T-helper 2 cell treated with Interferon-gamma antibody and Interleukin-4, amounts not matched to agents 5 μg/mL and 100 μg/mL, for 36 hours (primary cell): Measurements from ENCODE around the gene SLC26A11.
A peak's percentile ranks its signal among the peaks of the same experiment; 100 is the strongest.
"Not testable (repeated sequence)": the region's sequence is repeated elsewhere in the genome, so short reads cannot be mapped to it uniquely, and the experiment has no call there.

Experiments used
- DNase-seq: peaks from one replicate; pipeline ENCODE4 v3.0.0; 2021; ENCODE audit warnings: low spot score
- H3K27ac Mint-ChIP-seq: one replicate; pipeline ENCODE4 v1.8.0; 2021; ENCODE audit warnings: mild to moderate bottlenecking, mixed read lengths
- H3K27me3 Mint-ChIP-seq: one replicate; pipeline ENCODE4 v1.8.0; 2021; ENCODE audit warnings: low read depth, mixed read lengths
- H3K36me3 Mint-ChIP-seq: one replicate; pipeline ENCODE4 v1.8.0; 2021; ENCODE audit warnings: low read depth, mixed read lengths
- H3K4me1 Mint-ChIP-seq: one replicate; pipeline ENCODE4 v1.8.0; 2021; ENCODE audit warnings: low read depth, mixed read lengths
- H3K4me3 Mint-ChIP-seq: one replicate; pipeline ENCODE4 v1.8.0; 2022; ENCODE audit warnings: mild to moderate bottlenecking, moderate library complexity, mixed read lengths
- H3K9me3 Mint-ChIP-seq: one replicate; pipeline ENCODE4 v1.8.0; 2021; ENCODE audit warnings: mixed read lengths

SLC26A11 gene

DNA sequence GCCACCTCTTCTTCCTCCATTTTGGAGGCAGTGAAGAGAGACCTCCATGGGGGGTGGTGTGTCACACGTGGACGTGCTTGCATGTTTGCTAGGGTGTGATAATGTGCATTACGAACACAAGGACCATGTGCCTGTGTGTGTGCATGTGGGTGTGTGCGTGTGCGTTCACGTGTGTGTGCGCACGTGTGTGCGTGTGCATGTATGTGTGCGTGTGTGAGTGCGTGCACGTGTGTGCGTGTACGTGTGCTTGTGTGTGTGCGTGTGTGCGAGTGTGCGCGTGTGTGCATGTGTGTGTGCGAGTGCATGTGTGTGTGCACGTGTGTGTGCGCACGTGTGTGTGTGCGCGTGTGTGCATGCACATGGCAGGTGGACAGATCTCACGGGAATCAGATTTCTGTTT is 69.9 kb downstream of the SLC26A11 start:
- Mint-ChIP-seq H3K9me3 (no peaks in the 10 kb centered on the region), H3K4me1 (peaks cover 4% of the 10 kb centered on the region), H3K4me3 (no peak overlapping the region), H3K36me3 (peaks cover 65% of the 10 kb centered on the region), H3K27ac (no peak overlapping the region), H3K27me3 (no peaks in the 10 kb centered on the region)
- no peak for DNase-seq

- no peak overlapping the region for H3K27ac Mint-ChIP-seq
- no peak for DNase-seq
- H3K9me3 Mint-ChIP-seq = no peaks in the 10 kb centered on the region
- H3K4me1 Mint-ChIP-seq = peaks cover 4% of the 10 kb centered on the region
- H3K36me3 Mint-ChIP-seq = peaks cover 71% of the 10 kb centered on the region
- no peaks in the 10 kb centered on the region for H3K27me3 Mint-ChIP-seq
- H3K4me3 Mint-ChIP-seq = no peak overlapping the region
These were observed 71.0 kb downstream of the SLC26A11 start for GRCh38 chr17:80291260-80291659.

DNA sequence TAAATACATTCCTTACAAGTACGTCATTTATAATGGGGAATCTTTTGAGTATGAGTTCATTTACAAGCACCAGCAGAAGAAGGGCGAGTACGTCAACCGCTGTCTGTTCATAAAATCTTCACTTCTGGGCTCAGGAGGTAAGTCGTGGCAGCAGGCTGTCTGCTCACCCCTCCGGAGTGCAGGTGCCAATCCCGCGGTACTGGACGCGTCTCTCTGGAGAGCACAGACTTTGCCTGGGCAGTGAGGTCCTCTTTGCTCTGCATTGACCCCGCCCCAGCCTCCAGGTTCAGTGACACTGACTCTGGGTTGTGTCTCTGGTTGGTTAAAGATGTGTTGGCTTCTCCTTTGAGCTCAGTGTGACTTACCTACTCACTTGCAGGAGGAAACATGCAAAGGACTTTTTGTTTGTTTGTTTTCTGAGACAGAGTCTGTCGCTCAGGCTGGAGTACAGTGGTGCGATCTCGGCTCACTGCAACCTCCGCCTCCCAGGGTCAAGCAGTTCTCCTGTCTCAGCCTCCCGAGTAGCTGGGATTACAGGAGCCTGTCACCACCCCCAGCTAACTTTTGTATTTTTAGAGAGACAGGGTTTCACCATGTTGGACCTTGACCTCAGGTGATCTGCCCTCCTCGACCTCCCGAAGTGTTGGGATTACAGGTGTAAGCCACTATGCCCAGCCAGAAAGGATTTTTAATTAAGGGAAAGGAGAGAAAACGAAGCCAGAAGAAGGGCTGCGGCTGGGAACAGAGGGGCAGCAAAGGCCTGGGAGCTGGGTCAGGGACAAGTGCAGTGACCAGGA is 71.7 kb downstream of the SLC26A11 start:
- peaks cover 3% of the 10 kb centered on the region for H3K4me1 Mint-ChIP-seq
- H3K36me3 Mint-ChIP-seq = peaks cover 77% of the 10 kb centered on the region
- DNase-seq = no peak
- no peak overlapping the region for H3K27ac Mint-ChIP-seq
- H3K9me3 Mint-ChIP-seq = no peaks in the 10 kb centered on the region
- no peaks in the 10 kb centered on the region for H3K27me3 Mint-ChIP-seq
- H3K4me3 Mint-ChIP-seq = no peak overlapping the region

DNA sequence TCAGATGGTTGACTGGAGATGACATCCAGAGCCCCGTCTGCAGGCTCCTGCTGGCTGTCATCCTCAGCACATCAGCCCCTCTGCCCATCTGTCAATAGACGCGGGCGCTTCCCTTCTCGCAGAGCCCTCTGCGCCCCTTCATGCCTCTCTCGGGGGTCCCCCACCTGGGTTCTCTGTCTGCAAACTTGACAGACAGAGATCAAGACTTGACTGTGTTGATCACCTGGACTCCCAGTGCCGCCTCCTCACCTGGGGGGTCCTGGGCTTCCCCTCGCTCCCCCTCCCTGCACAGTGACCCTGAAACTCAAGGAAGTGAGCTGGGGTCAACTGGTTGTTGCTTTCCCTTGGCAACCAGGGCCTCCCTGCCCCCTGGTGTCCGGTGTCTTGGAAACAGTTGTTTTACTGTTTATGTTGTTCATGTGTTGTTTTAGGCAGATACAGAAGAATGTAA is 72.3 kb downstream of the SLC26A11 start:
- no peaks in the 10 kb centered on the region for H3K9me3 Mint-ChIP-seq
- H3K27ac Mint-ChIP-seq = no peak overlapping the region
- no peak for DNase-seq
- peaks cover 74% of the 10 kb centered on the region for H3K36me3 Mint-ChIP-seq
- H3K4me3 Mint-ChIP-seq = no peak overlapping the region
- peaks cover under 1% of the 10 kb centered on the region for H3K4me1 Mint-ChIP-seq
- no peaks in the 10 kb centered on the region for H3K27me3 Mint-ChIP-seq

DNA sequence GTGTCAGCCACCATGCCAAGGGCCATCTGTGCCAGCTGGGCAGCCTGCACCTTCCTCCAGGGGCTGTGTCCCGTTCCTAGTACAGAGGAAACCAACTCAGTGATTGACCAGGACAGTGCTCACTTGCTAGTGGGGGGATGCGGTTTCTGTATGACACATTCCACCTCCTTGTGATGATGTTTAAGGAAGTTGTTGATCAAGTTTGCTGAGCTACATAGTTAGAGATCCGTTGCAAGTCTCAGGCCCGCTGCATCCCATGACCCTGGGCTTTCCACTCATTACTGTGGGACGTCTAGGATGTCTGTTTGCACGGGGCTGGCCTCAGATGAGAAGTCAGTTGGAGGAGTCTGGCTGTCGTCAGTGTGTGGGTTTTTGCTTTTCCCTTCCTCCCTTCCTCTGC is 74.0 kb downstream of the SLC26A11 start:
- Mint-ChIP-seq H3K9me3 (no peaks in the 10 kb centered on the region), H3K27me3 (no peaks in the 10 kb centered on the region), H3K4me1 (no peaks in the 10 kb centered on the region), H3K4me3 (no peak overlapping the region), H3K27ac (no peak overlapping the region), H3K36me3 (peaks cover 77% of the 10 kb centered on the region)
- no peak for DNase-seq

DNA sequence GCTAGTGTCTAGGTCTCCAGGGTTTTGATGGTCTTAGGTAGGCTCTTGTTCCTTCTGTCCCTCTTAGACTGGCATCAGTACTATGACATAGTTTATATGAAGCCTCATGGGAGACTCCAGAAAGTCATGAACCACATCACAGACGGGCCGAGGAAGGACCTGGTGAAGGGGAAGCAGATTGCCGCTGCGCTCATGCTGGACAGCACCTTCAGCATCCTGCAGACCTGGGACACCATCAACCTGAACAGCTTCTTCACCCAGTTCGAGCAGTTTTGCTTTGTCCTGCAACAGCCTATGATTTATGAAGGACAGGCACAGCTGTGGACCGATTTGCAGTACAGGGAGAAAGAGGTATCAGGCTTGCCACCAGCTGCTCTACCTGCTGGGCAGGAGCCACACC is 74.4 kb downstream of the SLC26A11 start:
- Mint-ChIP-seq H3K4me3 (no peak overlapping the region), H3K4me1 (no peaks in the 10 kb centered on the region), H3K27me3 (no peaks in the 10 kb centered on the region), H3K9me3 (no peaks in the 10 kb centered on the region), H3K27ac (no peak overlapping the region), H3K36me3 (peaks cover 76% of the 10 kb centered on the region)
- DNase-seq = no peak

DNA sequence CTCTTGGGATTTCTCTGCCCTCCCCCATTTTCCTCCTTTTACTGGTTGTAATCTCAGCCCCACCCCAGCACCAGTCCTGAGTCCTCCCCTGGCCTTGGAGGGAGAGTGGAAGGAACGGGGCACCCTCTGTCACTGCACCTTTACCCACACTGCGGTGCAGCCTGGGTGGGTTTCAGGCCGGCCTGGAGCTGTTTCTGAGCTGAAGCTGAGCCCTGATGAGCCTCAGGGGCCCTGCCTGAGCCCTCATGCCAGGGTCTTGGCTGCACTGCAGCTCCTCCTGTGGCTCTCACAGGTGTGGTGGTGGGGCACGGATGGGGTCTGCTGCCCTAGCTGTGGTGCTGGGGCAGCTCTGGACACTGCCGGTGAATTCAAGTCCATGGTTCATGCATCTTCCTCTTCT is 74.9 kb downstream of the SLC26A11 start:
- Mint-ChIP-seq H3K4me3 (no peak overlapping the region), H3K9me3 (no peaks in the 10 kb centered on the region), H3K4me1 (no peaks in the 10 kb centered on the region), H3K27me3 (no peaks in the 10 kb centered on the region), H3K36me3 (peaks cover 76% of the 10 kb centered on the region), H3K27ac (peak overlapping the region; percentile 26)
- no peak for DNase-seq

- H3K9me3 Mint-ChIP-seq = no peaks in the 10 kb centered on the region
- DNase-seq = no peak
- H3K4me3 Mint-ChIP-seq = no peak overlapping the region
- no peaks in the 10 kb centered on the region for H3K27me3 Mint-ChIP-seq
- peaks cover 76% of the 10 kb centered on the region for H3K36me3 Mint-ChIP-seq
- peak overlapping the region; percentile 26 for H3K27ac Mint-ChIP-seq
- H3K4me1 Mint-ChIP-seq = no peaks in the 10 kb centered on the region
These were observed 75.3 kb downstream of the SLC26A11 start for GRCh38 chr17:80295559-80295958.

- no peaks in the 10 kb centered on the region for H3K27me3 Mint-ChIP-seq
- no peak overlapping the region for H3K27ac Mint-ChIP-seq
- H3K36me3 Mint-ChIP-seq = peaks cover 81% of the 10 kb centered on the region
These were observed 76.0 kb downstream of the SLC26A11 start for GRCh38 chr17:80296221-80296620.

GRCh38 chr17:80297996-80298560 is 77.9 kb downstream of the SLC26A11 start:
- H3K4me3 Mint-ChIP-seq = no peak overlapping the region
- DNase-seq = no peak
- peaks cover 2% of the 10 kb centered on the region for H3K9me3 Mint-ChIP-seq
- H3K36me3 Mint-ChIP-seq = peaks cover 82% of the 10 kb centered on the region
- H3K4me1 Mint-ChIP-seq = peaks cover 2% of the 10 kb centered on the region
- H3K27me3 Mint-ChIP-seq = no peaks in the 10 kb centered on the region
- no peak overlapping the region for H3K27ac Mint-ChIP-seq

More at GRCh38 chr17:80296221-80296620, 76.0 kb downstream of the SLC26A11 start:
- Mint-ChIP-seq H3K9me3 (no peaks in the 10 kb centered on the region), H3K4me1 (peaks cover 2% of the 10 kb centered on the region), H3K4me3 (no peak overlapping the region)
- DNase-seq = no peak

DNA sequence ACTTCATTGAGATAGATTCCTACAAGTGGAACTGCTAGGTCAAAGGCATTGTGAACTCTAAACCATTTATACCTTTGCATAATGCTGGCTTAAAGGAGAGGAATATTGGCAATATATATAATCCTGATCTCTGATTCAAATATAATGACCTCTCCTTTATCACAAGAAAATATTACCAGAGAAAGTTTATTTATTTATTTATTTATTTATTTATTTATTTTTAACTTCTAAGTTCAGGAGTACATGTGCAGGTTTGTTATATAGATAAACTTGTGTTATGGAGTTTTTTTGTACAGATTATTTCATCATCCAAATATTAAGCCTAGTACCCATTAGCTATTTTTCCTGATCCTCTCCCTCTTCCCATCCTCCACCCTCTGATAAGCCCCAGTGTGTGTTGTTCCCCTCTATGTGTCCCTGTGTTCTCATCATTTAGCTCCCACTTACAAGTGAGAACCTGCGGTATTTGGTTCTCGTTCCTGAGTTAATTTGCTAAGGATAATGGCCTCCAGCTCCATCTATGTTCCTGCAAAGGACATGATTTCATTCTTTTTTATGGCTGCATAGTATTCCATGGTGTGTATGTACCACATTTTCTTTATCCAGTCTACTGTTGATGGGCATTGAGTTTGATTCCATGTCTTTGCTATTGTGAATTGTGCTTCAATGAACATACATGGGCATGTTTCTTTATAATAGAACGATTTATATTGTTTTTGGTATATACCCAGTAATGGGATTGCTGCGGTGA is 79.3 kb downstream of the SLC26A11 start:
- peak overlapping the region; percentile 53 for H3K27ac Mint-ChIP-seq
- H3K9me3 Mint-ChIP-seq, H3K4me1 Mint-ChIP-seq, DNase-seq, H3K27me3 Mint-ChIP-seq, H3K4me3 Mint-ChIP-seq: not testable (repeated sequence)
- peaks cover 84% of the 10 kb centered on the region for H3K36me3 Mint-ChIP-seq

DNA sequence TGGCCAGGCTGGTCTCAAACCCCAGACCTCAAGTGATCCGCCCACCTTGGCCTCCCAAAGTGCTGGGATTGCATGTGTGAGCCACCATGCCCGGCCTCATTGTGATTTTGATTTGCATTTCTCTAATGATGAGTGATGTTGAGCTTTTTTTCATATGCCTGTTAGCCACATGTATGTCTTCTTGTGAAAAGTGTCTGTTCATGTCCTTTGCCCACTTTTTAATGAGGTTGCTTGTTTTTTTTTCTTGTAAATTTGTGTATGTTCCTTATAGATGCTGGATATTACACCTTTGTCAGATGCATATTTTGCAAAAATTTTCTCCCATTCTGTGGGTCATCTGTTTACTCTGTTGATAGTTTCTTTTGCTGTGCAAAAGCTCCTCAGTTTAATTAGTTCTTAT is 80.5 kb downstream of the SLC26A11 start:
- H3K9me3 Mint-ChIP-seq, H3K4me3 Mint-ChIP-seq, H3K27me3 Mint-ChIP-seq, H3K4me1 Mint-ChIP-seq, H3K27ac Mint-ChIP-seq, DNase-seq: not testable (repeated sequence)
- H3K36me3 Mint-ChIP-seq = peaks cover 80% of the 10 kb centered on the region
